Measurements from ENCODE around the gene SH3D19. TPM values are rescaled to one million over a fixed set of nuclear protein-coding genes. Genes with fewer than 3 reads are reported as not detected.
"Not testable (repeated sequence)": the region's sequence is repeated elsewhere in the genome, so short reads cannot be mapped to it uniquely, and the experiment has no call there.

Gene SH3D19
- total RNA-seq, 2 donors from 2014 or later, result 0.74 TPM; not detected in 1

- Mint-ChIP-seq H3K27me3 (ENCODE audit: low read depth) (peaks cover 33% of the 10 kb centered on the region), H3K4me3 (no peak overlapping the region), H3K9me3 (no peaks in the 10 kb centered on the region), H3K36me3 (ENCODE audit: insufficient read depth in 2 of 2) (no peaks in the 10 kb centered on the region), H3K27ac (no peak overlapping the region), H3K4me1 (ENCODE audit: low read depth) (no peaks in the 10 kb centered on the region)
- ATAC-seq (replicated peaks in 1 of 2) (no peak), DNase-seq (no peak)
These were observed 14.1 kb upstream of the SH3D19 start for GRCh38 chr4:151339467-151339866.

DNA sequence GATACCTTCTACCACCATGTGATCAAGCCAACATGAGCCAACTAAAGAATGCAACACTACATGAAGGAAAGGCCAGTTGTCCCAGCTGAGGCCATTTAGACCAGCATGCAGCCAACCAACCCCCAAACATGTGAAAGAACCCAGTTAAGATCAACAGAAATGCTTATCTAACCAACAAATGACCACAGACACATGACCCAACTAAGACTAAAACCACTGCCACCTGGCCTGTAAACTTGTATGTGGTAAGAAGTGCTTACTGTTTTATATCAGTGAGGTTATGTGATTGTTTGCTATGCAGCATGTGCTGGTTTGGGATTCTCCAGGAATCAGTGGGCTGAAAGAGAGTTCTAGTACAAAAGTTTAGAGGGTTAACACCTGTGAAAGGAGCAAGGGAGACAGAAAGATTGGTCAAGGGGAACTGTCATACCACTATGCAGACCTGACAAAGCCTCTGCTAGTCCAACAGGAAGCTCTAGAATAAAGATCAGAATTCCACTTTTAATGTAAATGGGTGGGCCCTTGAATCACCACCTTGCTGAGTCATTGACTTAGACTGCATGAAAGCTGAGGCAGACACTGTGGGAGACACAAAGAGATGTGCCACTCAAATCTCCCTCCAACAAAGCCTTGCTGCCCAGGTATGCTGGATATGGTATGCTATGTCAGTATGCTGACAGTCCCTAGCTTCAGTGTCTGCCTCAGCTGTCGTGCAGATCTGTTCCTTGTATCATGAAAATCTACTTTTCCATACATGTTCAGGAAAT lies 6.1 kb upstream of the SH3D19 start:
- ATAC-seq (replicated peaks in 1 of 2) (no peak), DNase-seq (no peak)
- Mint-ChIP-seq H3K27me3 (ENCODE audit: low read depth) (peaks cover 31% of the 10 kb centered on the region), H3K4me1 (ENCODE audit: low read depth) (no peaks in the 10 kb centered on the region), H3K9me3 (peaks cover 4 to 7% of the 10 kb centered on the region in 2 donors), H3K36me3 (ENCODE audit: insufficient read depth in 2 of 2) (peaks cover 0 to 4% of the 10 kb centered on the region in 2 donors), H3K4me3 (no peak overlapping the region), H3K27ac (no peak overlapping the region)

DNA sequence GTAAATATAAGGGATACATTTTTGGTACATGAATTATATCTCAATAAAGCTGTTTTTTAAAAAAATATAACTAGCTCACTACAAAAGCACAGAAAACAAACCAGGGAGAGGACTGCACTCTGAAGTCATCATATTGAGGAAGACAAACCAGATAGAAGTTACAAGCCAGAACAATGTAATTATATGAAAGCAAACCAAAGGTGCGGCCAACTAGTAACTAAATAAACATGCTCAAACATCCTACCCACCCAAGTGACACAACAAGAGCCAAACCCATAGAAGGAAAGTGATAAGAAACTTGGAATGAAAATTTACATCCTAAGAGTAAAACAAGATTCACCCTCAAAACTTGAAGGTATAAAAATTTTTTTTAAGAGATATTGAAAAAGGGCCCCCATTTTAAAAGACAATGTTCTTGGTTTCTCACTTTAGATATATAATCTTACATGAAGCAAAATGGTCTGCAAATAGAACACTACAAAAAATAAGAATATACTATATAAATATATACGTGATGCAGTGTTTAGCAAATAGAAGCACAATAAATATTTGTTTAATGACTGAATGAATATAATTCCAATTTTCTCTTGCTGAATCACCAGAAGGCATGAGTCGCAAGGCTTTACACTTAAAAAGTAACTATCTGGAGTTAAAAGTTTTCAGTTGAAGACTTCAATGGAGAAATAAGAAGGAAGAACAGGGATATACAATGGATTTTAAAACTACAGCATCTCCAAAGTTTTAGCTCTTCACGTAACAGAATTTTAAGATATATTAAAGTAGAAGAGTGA lies 4.0 kb upstream of the SH3D19 start:
- H3K27ac Mint-ChIP-seq, result no peak overlapping the region
- ATAC-seq (replicated peaks in 1 of 2) (no peak), DNase-seq (no peak)
- peaks cover 4 to 7% of the 10 kb centered on the region in 2 donors for H3K9me3 Mint-ChIP-seq
- peaks cover 39% of the 10 kb centered on the region for H3K27me3 Mint-ChIP-seq (ENCODE audit: low read depth)
- H3K36me3 Mint-ChIP-seq (ENCODE audit: insufficient read depth in 2 of 2), result peaks cover 3 to 4% of the 10 kb centered on the region in 2 donors
- no peak overlapping the region for H3K4me3 Mint-ChIP-seq
- peaks cover 7% of the 10 kb centered on the region for H3K4me1 Mint-ChIP-seq (ENCODE audit: low read depth)

GRCh38 chr4:151325949-151326246 lies 493 bp upstream of the SH3D19 start:
- Mint-ChIP-seq H3K4me3 (peak overlapping the region; percentile 83 to 92), H3K9me3 (peaks cover 3 to 4% of the 10 kb centered on the region in 2 donors), H3K27me3 (ENCODE audit: low read depth) (peaks cover 65% of the 10 kb centered on the region), H3K36me3 (ENCODE audit: insufficient read depth in 2 of 2) (peaks cover 3 to 4% of the 10 kb centered on the region in 2 donors), H3K27ac (no peak overlapping the region), H3K4me1 (ENCODE audit: low read depth) (peaks cover 7% of the 10 kb centered on the region)
- ATAC-seq (replicated peaks in 1 of 2), result no peak
- no peak for DNase-seq

- ATAC-seq (replicated peaks in 1 of 2) (peak; percentile 72 to 76), DNase-seq (peak; percentile 28 to 33)
- peaks cover 7% of the 10 kb centered on the region for H3K4me1 Mint-ChIP-seq (ENCODE audit: low read depth)
- H3K9me3 Mint-ChIP-seq, result no peaks in the 10 kb centered on the region
- H3K27ac Mint-ChIP-seq, result no peak overlapping the region
- peaks cover 0 to 3% of the 10 kb centered on the region in 2 donors for H3K36me3 Mint-ChIP-seq (ENCODE audit: insufficient read depth in 2 of 2)
- H3K4me3 Mint-ChIP-seq, result peak overlapping the region; percentile 62 to 68
- H3K27me3 Mint-ChIP-seq (ENCODE audit: low read depth), result peaks cover 71% of the 10 kb centered on the region
These were observed 674 bp downstream of the SH3D19 start for GRCh38 chr4:151324752-151325110.

- Mint-ChIP-seq H3K4me1 (ENCODE audit: low read depth) (peaks cover 7% of the 10 kb centered on the region), H3K4me3 (peak overlapping the region; percentile 62 to 68), H3K9me3 (no peaks in the 10 kb centered on the region), H3K36me3 (ENCODE audit: insufficient read depth in 2 of 2) (peaks cover 0 to 3% of the 10 kb centered on the region in 2 donors), H3K27me3 (ENCODE audit: low read depth) (peaks cover 76% of the 10 kb centered on the region), H3K27ac (no peak overlapping the region)
- ATAC-seq (replicated peaks in 1 of 2) (no peak), DNase-seq (no peak)
These were observed 1.2 kb downstream of the SH3D19 start for GRCh38 chr4:151324124-151324751.

DNA sequence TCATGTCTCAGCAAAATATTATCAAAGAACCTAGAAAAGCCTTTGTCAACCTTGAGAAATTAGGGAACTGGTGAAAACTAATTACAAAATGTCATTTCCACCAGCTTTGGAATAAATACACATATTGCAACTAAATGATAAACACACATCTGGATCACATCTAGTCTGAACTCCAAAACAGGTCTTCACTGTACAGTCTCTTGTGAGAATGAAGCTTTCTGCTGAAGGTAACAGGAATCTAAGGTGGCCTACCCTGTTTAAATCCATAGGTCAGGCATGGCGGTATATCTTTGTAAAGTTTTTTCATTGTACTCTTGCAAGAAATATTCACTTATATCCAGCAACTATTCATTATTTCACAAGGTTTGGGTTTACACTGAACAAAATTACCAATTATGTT lies 1.7 kb downstream of the SH3D19 start:
- Mint-ChIP-seq H3K4me1 (ENCODE audit: low read depth) (peaks cover 7% of the 10 kb centered on the region), H3K27ac (no peak overlapping the region), H3K27me3 (ENCODE audit: low read depth) (peaks cover 76% of the 10 kb centered on the region), H3K36me3 (ENCODE audit: insufficient read depth in 2 of 2) (peaks cover 0 to 3% of the 10 kb centered on the region in 2 donors), H3K4me3 (no peak overlapping the region), H3K9me3 (no peaks in the 10 kb centered on the region)
- ATAC-seq (replicated peaks in 1 of 2) (no peak), DNase-seq (no peak)

DNA sequence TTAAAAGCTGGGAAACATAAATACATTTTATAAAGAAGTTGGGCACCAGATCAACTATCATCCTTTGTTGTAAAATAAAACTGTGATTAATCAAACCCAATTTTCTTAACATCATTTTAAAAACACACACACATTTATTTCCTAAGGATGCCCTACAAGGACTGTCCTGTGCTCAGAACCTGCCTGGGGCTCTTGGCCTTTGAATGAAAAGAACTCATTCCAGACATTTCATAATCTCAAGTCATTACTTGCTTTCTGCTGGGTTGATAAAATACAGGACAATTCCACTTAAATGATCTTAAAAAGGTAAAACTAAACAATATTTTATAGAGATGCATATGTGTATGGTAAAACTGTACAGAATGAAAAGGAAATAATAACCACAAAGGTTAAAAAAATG lies 2.8 kb downstream of the SH3D19 start:
- Mint-ChIP-seq H3K4me1 (ENCODE audit: low read depth) (peaks cover 7% of the 10 kb centered on the region), H3K9me3 (no peaks in the 10 kb centered on the region), H3K36me3 (ENCODE audit: insufficient read depth in 2 of 2) (peaks cover 0 to 3% of the 10 kb centered on the region in 2 donors), H3K4me3 (no peak overlapping the region), H3K27ac (no peak overlapping the region), H3K27me3 (ENCODE audit: low read depth) (peaks cover 69% of the 10 kb centered on the region)
- no peak for ATAC-seq (replicated peaks in 1 of 2)
- DNase-seq, result no peak

DNA sequence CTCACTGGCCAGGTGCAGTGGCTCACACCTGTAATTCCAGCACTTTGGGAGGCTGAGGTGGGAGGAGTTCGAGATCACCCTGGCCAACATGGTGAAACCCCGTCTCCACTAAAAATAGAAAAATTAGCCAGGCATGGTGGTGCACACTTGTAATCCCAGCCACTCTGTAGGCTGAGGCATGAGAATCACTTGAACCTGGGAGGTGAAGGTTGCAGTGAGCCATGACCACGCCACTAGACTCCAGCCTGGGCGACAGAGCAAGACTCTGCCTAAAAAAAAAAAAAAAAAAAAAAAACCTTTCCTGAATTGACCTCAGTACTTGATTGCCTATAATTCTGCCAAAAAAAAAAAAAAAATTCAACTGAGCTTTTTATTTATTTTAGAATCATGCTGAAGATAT lies 3.2 kb downstream of the SH3D19 start:
- not testable (repeated sequence) for H3K36me3 Mint-ChIP-seq (ENCODE audit: insufficient read depth in 2 of 2); ATAC-seq (replicated peaks in 1 of 2); H3K27ac Mint-ChIP-seq; DNase-seq; H3K4me1 Mint-ChIP-seq (ENCODE audit: low read depth); H3K9me3 Mint-ChIP-seq; H3K4me3 Mint-ChIP-seq
- peaks cover 69% of the 10 kb centered on the region for H3K27me3 Mint-ChIP-seq (ENCODE audit: low read depth)

DNA sequence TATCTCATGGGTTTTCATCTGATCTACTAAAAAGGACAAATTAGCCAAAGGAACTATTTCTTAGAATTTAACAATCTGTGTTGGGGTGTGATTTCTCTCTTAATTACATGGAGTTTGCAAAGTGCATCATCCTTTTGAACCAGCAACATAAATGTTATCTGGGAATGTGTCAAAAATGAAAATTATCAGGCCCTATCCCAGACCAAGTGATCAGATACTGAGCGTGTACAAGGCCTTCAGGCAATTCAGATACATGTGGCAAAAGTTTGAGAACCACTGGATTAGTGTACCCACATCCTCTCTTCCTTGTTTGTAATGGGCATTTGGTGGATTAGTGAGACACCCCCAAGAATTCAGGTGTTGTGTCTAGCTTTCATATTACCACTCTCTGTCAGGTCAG lies 3.8 kb downstream of the SH3D19 start:
- DNase-seq (no peak), ATAC-seq (replicated peaks in 1 of 2) (no peak)
- Mint-ChIP-seq H3K27ac (no peak overlapping the region), H3K4me3 (no peak overlapping the region), H3K9me3 (no peaks in the 10 kb centered on the region), H3K27me3 (ENCODE audit: low read depth) (peaks cover 70% of the 10 kb centered on the region), H3K36me3 (ENCODE audit: insufficient read depth in 2 of 2) (peaks cover 0 to 3% of the 10 kb centered on the region in 2 donors), H3K4me1 (ENCODE audit: low read depth) (peaks cover 7% of the 10 kb centered on the region)

- Mint-ChIP-seq H3K9me3 (no peaks in the 10 kb centered on the region), H3K4me3 (no peak overlapping the region), H3K27ac (no peak overlapping the region), H3K27me3 (ENCODE audit: low read depth) (peaks cover 55% of the 10 kb centered on the region), H3K4me1 (ENCODE audit: low read depth) (no peaks in the 10 kb centered on the region), H3K36me3 (ENCODE audit: insufficient read depth in 2 of 2) (no peaks in the 10 kb centered on the region)
- ATAC-seq (replicated peaks in 1 of 2) (no peak), DNase-seq (no peak)
These were observed 5.9 kb downstream of the SH3D19 start for GRCh38 chr4:151319490-151319889.

DNA sequence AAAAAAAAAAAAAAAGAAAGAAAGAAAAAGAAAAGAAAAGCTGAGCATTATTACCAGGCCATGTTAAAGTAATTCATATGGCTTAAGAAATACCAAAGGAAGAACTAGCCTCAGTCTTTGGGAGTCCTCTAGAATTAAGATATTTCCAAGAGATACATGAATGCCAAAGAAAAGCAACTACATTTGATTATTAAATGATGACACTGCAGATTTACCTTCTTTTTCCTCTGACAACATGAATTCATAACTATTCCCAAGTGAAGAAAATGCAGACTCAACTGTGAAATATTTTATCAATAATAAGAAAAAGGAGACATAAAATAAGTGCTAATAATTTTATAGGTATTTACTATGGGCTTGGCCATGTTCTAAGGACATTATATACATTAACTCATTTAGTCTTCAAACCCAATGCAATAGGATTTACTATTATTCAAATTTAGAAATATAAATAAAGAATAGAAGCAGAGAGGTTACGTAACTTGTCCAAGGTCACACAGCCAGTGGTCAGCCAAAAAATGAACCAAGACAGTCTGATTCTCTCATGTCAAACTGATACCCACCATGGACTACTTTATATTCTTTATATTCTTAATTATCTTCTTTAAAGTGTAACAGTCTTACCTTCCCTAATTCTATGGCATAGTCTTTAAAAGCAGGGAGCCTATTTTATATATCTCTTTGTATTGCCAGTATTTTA lies 6.9 kb downstream of the SH3D19 start:
- H3K27me3 Mint-ChIP-seq (ENCODE audit: low read depth), result peaks cover 44% of the 10 kb centered on the region
- H3K4me3 Mint-ChIP-seq, result no peak overlapping the region
- H3K9me3 Mint-ChIP-seq, result no peaks in the 10 kb centered on the region
- no peak overlapping the region for H3K27ac Mint-ChIP-seq
- no peaks in the 10 kb centered on the region for H3K36me3 Mint-ChIP-seq (ENCODE audit: insufficient read depth in 2 of 2)
- DNase-seq (no peak), ATAC-seq (replicated peaks in 1 of 2) (no peak)
- H3K4me1 Mint-ChIP-seq (ENCODE audit: low read depth), result no peaks in the 10 kb centered on the region

DNA sequence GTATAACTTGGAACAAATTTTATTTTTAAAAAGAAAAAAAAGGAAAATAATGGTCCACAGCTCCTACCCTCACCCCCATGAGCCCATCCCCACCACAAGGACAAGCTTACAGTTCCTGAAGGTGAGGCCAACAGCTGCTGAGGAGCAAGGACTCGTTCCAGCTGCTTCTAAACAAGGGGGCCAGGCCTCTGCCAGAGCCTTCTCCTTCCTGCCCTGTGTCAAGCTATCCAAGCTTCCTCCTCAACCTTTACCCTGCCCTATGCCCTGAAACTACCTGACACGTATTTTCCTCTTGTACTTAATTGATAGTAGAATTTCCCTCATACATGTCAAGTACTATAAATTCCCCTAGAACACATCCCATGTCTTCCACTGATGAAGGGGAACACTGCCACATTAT lies 8.8 kb downstream of the SH3D19 start:
- Mint-ChIP-seq H3K9me3 (no peaks in the 10 kb centered on the region), H3K4me1 (ENCODE audit: low read depth) (no peaks in the 10 kb centered on the region), H3K36me3 (ENCODE audit: insufficient read depth in 2 of 2) (no peaks in the 10 kb centered on the region), H3K4me3 (no peak overlapping the region), H3K27ac (no peak overlapping the region), H3K27me3 (ENCODE audit: low read depth) (peaks cover 27% of the 10 kb centered on the region)
- DNase-seq (no peak), ATAC-seq (replicated peaks in 1 of 2) (no peak)

Measured in activated T-cell treated with anti-CD3 and anti-CD28 coated beads, Interleukin-2, amount 50 U/mL, for 72 hours (primary cell).